GM10266 (cell line): ENCODE data around the gene HERC2.

Experiments
- DNase-seq: peaks from one replicate; pipeline ENCODE4 v3.0.0; 2012; ENCODE audit errors: extremely low spot score
- TF ChIP-seq, protein P1 (sequence below): IDR thresholded peaks from 2 replicates; pipeline ENCODE4 v1.5.1; 2012; ENCODE audit warnings: mild to moderate bottlenecking, low read depth; ENCODE audit not compliant: control insufficient read depth, insufficient read depth; ENCODE audit errors: missing control alignments

The HERC2 gene

DNA sequence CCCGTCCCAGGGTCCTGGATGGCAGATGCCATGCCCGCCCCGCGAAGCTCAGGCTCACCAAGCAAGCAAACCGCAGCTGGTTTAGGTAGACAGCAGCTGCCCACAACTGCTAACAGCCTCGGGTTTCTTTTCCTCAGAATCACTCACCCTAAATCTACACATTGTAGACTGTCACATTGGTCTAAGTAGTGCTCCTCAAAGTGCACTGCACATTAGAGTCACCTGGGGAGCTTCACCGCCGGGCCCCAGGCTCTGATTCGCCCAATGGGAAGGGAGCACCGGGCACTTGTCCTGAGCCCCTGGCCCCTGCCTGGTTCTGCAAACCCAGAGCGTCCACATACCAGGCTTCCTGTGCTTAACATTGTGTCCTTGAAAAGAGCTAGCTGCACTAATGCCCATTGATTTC is 223.6 kb downstream of the HERC2 start:
- TF ChIP-seq, protein P1, sequence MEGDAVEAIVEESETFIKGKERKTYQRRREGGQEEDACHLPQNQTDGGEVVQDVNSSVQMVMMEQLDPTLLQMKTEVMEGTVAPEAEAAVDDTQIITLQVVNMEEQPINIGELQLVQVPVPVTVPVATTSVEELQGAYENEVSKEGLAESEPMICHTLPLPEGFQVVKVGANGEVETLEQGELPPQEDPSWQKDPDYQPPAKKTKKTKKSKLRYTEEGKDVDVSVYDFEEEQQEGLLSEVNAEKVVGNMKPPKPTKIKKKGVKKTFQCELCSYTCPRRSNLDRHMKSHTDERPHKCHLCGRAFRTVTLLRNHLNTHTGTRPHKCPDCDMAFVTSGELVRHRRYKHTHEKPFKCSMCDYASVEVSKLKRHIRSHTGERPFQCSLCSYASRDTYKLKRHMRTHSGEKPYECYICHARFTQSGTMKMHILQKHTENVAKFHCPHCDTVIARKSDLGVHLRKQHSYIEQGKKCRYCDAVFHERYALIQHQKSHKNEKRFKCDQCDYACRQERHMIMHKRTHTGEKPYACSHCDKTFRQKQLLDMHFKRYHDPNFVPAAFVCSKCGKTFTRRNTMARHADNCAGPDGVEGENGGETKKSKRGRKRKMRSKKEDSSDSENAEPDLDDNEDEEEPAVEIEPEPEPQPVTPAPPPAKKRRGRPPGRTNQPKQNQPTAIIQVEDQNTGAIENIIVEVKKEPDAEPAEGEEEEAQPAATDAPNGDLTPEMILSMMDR = no peak
- DNase-seq = no peak

DNA sequence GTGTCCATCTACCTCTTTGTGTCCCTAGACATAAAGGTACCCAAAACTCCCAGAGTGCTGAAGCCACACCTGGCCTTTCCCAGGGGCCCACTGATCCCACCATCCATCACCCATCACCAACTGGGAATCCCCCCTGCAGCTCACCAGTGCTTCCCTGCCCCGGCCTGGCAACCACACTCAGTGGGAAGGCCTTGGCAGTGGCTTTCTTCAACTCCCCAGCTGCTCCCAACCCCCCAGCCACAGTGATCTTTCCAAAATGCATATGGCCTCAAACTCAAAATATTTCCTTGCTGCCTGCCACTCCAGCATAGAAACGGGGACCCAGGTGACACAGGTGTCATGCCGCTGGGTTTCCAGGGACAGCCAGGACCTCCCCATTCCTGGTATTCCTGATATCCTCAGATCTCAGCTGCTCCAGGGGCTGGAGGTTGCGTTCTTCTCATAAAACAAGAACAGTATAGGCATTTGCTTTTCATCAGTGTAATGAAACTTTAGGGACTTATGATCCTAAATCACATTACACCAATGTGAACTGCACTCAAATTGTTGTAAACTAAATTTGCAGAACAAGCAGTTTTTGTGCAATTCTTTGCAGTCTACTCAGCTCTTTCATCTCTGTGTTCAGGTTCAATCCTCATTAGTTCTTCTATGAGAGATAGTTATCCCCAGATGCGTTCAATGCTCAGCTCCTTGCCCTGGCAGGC is 224.2 kb downstream of the HERC2 start:
- no peak for DNase-seq
- TF ChIP-seq, protein P1 = no peak

DNA sequence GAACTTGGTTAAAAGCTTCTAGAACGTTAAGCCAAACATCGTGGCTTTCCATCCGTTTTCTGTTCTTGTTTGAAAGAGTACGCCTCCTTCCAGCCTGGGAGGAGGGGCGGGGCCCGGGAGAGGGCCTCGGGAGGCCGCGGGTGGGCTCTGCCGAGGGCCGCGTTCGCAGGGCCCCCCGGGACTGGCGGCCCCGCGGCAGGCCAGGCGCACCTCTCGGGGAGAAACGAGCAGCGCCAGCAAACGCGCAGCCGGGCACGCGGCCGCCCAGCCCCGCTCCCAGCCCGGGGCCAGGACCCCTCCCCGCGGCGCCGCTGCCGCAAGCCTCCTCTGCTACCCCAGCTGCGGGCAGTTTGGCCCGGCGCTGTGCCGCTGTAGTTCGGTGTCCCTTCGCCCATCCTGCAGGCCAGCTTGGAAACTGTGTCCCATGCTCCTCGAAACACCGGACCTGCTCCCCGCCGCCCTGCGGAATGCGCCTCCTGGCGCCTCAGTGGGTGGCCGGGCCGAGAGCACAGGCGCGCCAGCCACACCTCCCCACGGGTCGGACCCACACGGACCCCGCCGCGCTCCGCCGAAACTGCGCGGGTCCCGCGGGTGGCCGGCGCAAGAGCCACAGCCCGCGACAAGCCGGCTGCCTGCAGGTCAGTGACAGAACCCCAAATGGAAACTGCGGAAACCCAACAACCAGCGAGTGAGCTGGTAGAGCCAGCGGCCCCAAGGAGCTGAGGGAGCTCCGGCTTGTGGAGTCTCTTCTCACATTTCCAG is 225.1 kb downstream of the HERC2 start:
- TF ChIP-seq, protein P1 = no peak
- DNase-seq = no peak

DNA sequence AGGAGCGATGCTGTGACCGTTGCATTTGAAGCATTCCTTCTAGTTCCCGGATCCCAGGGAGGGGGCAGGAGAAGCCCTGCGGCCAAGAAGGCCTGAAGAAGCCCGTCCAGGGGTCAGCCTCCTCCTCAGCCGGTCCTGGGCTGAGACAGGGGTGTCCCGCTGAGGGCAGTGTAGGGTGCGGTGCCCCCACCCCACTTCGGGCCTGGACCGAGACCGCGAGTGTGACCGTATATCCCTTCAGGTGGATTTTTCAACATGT is 225.6 kb downstream of the HERC2 start:
- TF ChIP-seq, protein P1 = no peak
- DNase-seq = no peak

DNA sequence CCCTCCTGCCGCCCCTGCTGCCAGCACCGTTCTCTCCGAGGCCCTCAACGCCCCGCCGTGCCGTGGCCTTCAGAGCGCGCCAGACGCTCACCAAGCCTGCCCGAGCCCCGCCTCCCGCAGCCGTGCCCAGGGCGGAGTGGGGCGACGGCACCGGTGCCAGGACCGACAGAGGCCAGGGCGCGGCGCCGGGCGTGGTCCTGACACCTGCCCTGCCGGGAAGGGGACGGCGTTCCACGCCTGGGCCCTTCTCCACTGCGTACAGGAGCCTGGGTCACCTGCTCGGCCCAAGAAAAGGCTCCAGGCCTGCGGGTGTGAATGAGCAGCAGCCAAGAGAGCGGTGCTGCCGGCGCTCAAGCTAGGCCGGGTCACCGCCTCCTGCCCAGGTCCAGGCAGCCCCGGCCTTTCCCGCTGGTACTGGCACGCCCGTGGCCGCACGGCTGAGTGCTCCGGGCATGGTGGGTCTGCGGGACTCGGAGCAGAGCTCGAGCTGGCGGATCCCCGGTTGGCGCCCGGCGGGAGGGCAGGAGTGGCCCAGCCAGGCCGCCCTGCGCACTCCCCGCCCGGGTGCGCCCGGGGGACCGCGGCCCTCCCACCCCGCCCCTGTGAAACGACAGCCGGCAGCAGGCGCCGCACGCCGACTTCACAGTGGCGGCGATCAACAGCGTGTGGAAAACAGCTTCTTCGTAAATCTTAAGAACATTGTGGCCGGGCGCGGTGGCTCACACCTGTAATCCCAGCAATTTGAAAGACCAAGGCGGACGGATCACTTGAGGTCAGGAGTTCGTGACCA is 227.1 kb downstream of the HERC2 start:
- TF ChIP-seq, protein P1 = no peak

DNA sequence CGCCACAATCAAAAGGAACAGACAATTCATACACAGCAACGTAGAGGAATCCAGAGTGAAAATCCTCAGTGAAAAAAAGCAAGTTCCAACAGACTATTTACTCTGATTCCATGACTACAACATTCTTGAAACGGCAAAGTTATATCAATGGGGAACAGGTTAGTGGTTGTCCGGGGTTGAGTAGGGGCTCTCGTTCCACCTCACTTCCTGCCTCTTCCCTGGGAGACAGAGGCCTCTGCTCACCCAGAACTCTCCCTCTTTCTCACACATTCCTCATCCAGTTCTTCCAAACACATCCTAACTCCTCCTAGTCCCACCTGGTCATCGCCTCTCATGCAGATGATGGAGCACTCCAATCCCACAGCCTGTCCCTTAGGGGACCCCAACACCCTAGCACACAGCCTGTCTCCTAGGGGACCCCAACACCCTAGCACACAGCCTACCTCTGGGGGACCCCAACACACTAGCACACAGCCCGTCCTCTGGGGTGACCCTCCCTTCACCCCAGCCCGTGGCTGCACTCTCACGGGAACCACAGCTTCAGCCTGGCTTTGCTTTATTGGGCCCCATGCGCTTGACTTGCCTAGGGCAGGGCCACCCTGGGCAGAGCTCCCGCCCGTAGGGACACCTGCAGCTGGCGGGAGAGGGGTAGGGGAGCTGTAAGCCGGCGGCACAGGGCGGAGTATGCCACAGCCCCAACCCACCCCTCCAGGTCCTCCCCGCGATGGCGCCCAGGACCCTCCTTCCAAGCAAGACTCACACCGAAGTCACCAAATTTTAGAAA is 228.0 kb downstream of the HERC2 start:
- no peak for DNase-seq
- TF ChIP-seq, protein P1 = no peak

More for the DNA sequence above, 227.1 kb downstream of the HERC2 start:
- no peak for DNase-seq

DNA sequence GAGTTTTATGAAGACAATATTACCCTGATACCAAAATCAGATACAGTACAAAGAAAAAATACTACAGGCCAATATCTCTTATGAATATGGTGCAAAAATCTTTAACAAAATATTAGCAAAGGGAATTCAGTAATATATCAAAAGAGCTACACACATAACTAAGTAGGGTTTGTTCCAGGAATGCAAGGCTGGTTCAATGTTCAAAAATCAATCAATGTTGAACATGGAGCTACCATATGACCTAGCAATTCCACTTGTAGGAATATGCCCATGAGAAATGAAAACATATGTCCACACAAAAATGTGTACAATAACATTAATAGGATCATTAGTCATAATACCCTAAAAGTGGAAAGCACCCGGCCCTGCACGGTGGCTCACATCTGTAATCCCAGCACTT is 230.7 kb downstream of the HERC2 start:
- TF ChIP-seq, protein P1 = no peak
- no peak for DNase-seq
